GM12875 (cell line): ENCODE data around the gene PPP4R3A.

Experiments
- H3K4me3 ChIP-seq: one replicate; pipeline ENCODE4 v1.5.1; 2011; ENCODE audit warnings: low read depth, low read length, control low read depth
- CTCF ChIP-seq: IDR thresholded peaks from 2 replicates; pipeline ENCODE4 v1.5.1; 2011; ENCODE audit warnings: low read depth, mild to moderate bottlenecking, control low read depth, inconsistent platforms, low read length, moderate library complexity, borderline replicate concordance; ENCODE audit not compliant: insufficient read depth

PPP4R3A gene

GRCh38 chr14:91510171-91511042 is at the start of gene PPP4R3A:
TSS of gene PPP4R3A (minus strand) at chr14:91510310. CDS start at chr14:91509647, 663 bp downstream.
- H3K4me3 ChIP-seq = peak within 1 kb of the TSS; percentile 92
- no peak for TF ChIP-seq CTCF

DNA sequence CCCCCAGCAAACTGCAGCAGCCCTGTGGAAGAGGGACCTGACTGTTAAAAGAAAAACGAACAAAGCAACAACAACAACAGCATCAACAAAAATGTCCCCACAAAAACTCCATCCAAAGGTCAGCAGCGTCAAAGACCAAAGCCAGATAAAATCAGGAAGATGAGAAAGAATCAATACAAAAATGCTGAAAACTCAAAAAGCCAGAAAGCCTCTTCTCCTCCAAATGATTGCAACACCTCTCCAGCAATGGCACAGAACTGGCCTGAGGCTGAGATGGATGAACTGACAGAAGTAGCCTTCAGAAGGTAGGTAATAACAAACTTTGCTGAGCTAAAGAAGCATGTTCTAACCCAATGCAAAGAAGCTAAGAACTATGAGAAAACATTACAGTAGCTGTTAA is 45.4 kb upstream of the PPP4R3A start:
- TF ChIP-seq CTCF = no peak
- no peak overlapping the region for H3K4me3 ChIP-seq

GRCh38 chr14:91554535-91555332 is 44.6 kb upstream of the PPP4R3A start:
- H3K4me3 ChIP-seq = no peak overlapping the region
- TF ChIP-seq CTCF = no peak

DNA sequence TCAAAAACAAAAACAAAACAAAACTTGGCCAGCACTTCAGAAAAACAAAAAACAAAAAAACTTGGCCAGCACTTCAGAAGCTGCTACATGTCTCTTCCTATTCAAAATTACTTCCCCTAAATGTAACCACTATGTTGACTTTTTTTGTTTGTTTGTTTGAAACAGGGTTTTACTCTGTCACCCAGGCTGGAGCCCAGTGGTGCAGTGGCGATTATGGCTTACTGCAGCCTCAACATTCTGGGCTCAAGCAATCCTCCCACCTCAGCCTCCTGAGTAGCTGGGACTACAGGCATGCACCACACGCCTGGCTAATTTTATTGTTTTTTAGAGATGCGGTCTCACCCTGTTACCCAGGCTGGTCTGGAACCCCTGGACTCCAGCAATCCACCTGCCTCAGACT is 38.0 kb upstream of the PPP4R3A start:
- TF ChIP-seq CTCF = no peak
- H3K4me3 ChIP-seq = no peak overlapping the region

- TF ChIP-seq CTCF = no peak
- H3K4me3 ChIP-seq = no peak overlapping the region
Measured at GRCh38 chr14:91545946-91546716, 36.0 kb upstream of the PPP4R3A start.

- H3K4me3 ChIP-seq = no peak overlapping the region
- no peak for TF ChIP-seq CTCF
Measured at GRCh38 chr14:91545204-91545603, 35.1 kb upstream of the PPP4R3A start.
